ENCODE results near the gene UFD1.

The UFD1 gene

DNA sequence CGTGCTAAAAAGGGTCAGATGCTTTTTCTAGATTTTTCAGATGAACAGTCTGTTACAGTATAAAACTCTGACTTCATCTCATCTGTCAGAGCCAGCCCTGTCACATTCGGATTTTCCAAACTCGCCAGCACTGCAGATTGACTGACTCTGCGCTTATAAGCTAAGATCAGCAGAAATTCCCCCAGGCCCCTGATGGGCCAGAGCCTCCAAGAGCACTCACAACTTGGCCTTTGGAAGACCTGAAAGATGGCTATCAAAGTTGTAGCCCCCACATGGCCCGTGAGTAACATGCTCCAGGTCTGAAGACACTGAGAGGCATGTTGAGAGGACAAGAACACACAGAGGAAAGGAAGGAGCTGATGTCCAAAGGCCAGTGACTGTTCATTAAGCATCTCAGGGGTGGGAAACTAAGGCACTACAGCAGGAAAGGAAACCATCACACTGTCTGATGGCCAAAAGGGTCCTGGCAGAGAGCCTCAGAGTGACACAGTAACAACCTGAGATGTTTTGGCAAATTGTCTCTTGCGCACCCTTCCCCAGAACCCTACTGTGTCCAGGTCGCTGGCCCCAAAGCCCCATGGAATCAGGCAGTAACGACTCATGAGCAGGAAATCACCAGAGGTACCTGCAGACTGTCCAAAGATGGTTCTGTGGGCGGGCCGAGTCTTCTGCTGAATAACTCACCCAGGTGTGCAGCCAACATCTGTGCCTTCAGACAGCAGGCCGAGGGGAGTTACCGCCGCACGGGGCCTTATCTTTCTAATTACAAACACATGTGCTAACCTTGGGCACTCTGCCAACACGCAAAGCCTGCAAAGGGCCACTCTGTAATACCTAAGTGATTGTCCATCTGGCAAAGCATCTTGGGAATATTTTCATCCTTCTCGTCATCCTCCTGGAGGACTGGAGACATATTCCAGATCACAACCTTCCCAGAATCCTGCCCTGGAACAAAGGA lies 71.1 kb downstream of the UFD1 start:
- TF ChIP-seq NFIC (IDR thresholded peaks at IDR 0.05) = no peak

DNA sequence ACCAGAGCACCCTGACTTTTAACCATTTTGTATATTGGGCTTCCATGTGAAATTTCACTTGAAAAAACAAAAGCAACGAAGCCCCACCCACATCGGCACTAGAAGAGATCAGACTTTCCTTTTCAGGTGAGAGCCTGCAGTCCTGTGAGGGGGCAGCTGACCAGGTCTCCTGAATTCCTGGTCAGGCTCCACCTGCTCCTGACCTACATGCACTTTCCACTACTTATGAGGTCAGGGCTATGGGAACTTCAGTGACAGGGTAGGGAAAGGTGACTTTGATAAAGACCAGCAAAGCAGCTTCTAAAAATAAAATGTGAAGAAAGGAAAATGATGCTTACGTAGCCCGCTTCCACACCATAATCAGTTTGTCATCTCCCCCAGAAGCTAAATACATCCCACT lies 72.1 kb downstream of the UFD1 start:
- TF ChIP-seq EP300 (IDR thresholded peaks at IDR 0.05; ENCODE audit: borderline replicate concordance) (no peak), TEAD4 (IDR thresholded peaks at IDR 0.05) (no peak), ZBTB7A (IDR thresholded peaks at IDR 0.05; ENCODE audit: low read depth) (no peak)
- TF ChIP-seq, protein P1, sequence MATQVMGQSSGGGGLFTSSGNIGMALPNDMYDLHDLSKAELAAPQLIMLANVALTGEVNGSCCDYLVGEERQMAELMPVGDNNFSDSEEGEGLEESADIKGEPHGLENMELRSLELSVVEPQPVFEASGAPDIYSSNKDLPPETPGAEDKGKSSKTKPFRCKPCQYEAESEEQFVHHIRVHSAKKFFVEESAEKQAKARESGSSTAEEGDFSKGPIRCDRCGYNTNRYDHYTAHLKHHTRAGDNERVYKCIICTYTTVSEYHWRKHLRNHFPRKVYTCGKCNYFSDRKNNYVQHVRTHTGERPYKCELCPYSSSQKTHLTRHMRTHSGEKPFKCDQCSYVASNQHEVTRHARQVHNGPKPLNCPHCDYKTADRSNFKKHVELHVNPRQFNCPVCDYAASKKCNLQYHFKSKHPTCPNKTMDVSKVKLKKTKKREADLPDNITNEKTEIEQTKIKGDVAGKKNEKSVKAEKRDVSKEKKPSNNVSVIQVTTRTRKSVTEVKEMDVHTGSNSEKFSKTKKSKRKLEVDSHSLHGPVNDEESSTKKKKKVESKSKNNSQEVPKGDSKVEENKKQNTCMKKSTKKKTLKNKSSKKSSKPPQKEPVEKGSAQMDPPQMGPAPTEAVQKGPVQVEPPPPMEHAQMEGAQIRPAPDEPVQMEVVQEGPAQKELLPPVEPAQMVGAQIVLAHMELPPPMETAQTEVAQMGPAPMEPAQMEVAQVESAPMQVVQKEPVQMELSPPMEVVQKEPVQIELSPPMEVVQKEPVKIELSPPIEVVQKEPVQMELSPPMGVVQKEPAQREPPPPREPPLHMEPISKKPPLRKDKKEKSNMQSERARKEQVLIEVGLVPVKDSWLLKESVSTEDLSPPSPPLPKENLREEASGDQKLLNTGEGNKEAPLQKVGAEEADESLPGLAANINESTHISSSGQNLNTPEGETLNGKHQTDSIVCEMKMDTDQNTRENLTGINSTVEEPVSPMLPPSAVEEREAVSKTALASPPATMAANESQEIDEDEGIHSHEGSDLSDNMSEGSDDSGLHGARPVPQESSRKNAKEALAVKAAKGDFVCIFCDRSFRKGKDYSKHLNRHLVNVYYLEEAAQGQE (IDR thresholded peaks at IDR 0.05; ENCODE audit: low read depth) = no peak

GRCh38 chr22:19406281-19406811 lies 72.6 kb downstream of the UFD1 start:
- TF ChIP-seq, protein P2, sequence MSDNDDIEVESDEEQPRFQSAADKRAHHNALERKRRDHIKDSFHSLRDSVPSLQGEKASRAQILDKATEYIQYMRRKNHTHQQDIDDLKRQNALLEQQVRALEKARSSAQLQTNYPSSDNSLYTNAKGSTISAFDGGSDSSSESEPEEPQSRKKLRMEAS (IDR thresholded peaks at IDR 0.05) = no peak
- TF ChIP-seq EP300 (IDR thresholded peaks at IDR 0.05; ENCODE audit: borderline replicate concordance) (no peak), CEBPB (IDR thresholded peaks at IDR 0.05) (no peak), TEAD4 (IDR thresholded peaks at IDR 0.05) (no peak), TCF12 (IDR thresholded peaks at IDR 0.05; ENCODE audit: low read depth) (no peak), FOXM1 (IDR thresholded peaks at IDR 0.05; ENCODE audit: borderline replicate concordance, low read depth) (no peak), RAD21 (IDR thresholded peaks at IDR 0.05; ENCODE audit: low read depth) (no peak), CREB1 (IDR thresholded peaks at IDR 0.05; ENCODE audit: low read depth) (no peak), EGR1 (IDR thresholded peaks at IDR 0.05) (no peak), NFIC (IDR thresholded peaks at IDR 0.05) (no peak), ZBTB7A (IDR thresholded peaks at IDR 0.05; ENCODE audit: low read depth) (no peak), YY1 (IDR thresholded peaks at IDR 0.05; ENCODE audit: low read depth) (no peak), USF1 (IDR thresholded peaks at IDR 0.05) (no peak), TAF1 (IDR thresholded peaks at IDR 0.05; ENCODE audit: low read depth) (no peak)
- TF ChIP-seq, protein P1 (IDR thresholded peaks at IDR 0.05; ENCODE audit: low read depth) = no peak

DNA sequence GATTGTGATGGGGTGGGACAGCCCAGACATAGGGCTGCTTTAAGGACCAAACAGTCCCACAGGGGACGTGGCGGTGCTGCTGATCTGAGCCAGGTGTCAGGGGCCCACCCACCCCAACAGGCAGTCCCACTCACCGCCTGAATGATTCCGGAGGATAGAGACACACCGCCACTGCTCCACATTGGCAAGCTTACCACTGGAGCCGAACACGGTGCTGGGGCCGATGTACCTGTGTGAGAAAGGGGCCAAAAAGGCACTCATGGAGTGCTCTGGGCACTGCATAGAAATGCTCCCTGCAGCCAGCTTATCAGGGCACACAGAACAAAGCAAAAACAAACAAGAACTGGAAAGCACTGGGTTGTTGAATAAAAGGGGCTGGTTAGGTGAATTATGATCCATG lies 73.3 kb downstream of the UFD1 start:
- no peak for TF ChIP-seq FOXM1 (IDR thresholded peaks at IDR 0.05; ENCODE audit: borderline replicate concordance, low read depth)
- no peak for TF ChIP-seq EGR1 (IDR thresholded peaks at IDR 0.05)
- TF ChIP-seq, protein P2 (IDR thresholded peaks at IDR 0.05) = no peak
- no peak for TF ChIP-seq TAF1 (IDR thresholded peaks at IDR 0.05; ENCODE audit: low read depth)
- TF ChIP-seq TEAD4 (IDR thresholded peaks at IDR 0.05) = no peak
- no peak for TF ChIP-seq TCF12 (IDR thresholded peaks at IDR 0.05; ENCODE audit: low read depth)
- TF ChIP-seq NFIC (IDR thresholded peaks at IDR 0.05) = no peak
- TF ChIP-seq USF1 (IDR thresholded peaks at IDR 0.05) = no peak
- TF ChIP-seq, protein P1 (IDR thresholded peaks at IDR 0.05; ENCODE audit: low read depth) = no peak
- TF ChIP-seq ZBTB7A (IDR thresholded peaks at IDR 0.05; ENCODE audit: low read depth) = no peak
